Measurements from ENCODE around the gene SPATS2L. TPM values are rescaled to one million over a fixed set of nuclear protein-coding genes. Genes with fewer than 3 reads are reported as not detected.

The SPATS2L gene
- polyA plus RNA-seq, 3 donors, result 126 to 137 (median 136) TPM

DNA sequence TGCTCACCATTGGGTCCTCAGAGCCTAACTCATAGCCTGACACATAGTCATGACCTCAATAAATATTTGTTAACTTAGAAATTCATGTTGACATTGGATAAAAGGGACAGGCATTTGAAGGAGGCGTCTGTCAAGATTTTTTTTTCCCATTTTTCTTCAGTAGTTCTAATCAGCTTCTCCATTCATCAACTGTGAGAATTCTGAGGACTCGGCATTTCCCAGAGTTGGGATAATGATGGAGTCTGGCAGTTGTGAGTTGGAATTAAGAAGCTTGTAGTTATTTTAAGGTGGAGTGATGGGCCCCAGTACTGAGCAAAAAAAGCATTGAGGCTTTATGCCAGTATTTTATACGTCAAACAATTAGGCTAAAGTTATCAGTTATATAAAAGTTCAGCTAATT, 4.6 kb downstream of the SPATS2L start:
- DNase-seq, result no peak

DNA sequence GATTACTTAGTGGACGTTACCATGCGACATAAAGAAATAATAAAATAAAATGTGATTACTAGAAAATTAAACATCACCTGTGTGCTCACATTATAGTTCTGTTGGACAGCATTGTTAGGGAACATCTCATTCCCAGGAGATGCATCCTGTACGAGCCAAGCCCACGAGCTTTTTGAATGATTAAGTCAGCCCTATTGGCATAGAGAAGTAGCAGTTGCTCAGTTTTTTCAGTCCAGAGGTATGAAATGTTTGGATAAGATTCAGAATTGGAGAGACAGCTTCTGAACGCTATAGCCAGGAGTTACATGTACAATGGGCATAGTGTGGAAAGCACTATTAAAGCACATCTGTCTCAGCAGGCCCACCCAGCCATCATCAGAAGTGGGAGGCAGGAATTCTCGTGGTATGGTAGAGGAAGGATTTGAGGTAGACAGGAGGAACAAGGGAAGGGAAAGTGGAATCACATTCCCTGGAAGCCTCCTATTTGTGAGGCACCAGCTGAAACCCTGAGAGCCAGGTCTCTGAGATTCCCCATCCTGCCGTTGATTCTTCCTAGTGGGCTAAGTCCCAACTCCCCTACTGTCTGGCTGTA, 8.6 kb downstream of the SPATS2L start:
- DNase-seq, result no peak

DNA sequence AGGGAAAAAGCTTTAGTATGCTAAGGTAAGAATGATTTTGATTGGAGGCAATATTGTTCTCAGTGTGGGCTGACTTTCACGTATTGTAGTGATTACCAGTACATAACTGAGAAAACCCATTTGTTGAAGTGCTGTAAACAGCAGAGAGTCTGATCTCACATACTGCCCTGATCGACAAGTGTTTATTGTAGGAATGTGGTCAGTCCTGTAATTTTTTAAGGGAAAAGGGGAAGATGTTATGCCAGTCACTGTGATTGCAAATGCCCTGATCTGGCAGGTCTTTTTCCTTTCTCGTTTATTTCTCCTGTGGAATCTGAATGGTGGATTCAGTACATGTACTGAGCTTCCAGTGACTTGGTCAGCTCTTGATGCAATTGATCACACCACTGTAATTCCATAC, 11.5 kb downstream of the SPATS2L start:
- no peak for DNase-seq

DNA sequence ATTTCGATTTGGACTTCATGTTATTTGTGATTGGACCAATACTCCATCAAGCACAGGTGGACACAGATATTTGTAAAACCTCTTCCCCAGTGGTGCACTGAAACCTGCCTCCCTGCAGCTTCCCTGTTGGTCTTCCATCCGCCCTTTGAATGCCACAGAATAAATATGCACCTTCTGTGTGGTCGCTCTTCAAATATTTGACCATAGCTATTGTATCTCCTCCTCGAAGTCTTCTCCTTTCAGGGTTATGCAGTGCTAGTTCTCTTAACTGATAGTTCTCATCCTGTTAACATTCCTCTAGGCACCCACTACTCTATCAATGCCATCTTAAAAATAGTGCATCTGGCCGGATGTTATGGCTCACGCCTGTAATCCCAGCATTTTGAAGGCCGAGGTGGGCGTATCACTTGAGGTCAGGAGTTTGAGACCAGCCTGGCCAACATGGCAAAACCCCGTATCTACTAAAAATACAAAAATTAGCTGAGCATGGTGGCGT, 12.5 kb downstream of the SPATS2L start:
- no peak for DNase-seq

DNA sequence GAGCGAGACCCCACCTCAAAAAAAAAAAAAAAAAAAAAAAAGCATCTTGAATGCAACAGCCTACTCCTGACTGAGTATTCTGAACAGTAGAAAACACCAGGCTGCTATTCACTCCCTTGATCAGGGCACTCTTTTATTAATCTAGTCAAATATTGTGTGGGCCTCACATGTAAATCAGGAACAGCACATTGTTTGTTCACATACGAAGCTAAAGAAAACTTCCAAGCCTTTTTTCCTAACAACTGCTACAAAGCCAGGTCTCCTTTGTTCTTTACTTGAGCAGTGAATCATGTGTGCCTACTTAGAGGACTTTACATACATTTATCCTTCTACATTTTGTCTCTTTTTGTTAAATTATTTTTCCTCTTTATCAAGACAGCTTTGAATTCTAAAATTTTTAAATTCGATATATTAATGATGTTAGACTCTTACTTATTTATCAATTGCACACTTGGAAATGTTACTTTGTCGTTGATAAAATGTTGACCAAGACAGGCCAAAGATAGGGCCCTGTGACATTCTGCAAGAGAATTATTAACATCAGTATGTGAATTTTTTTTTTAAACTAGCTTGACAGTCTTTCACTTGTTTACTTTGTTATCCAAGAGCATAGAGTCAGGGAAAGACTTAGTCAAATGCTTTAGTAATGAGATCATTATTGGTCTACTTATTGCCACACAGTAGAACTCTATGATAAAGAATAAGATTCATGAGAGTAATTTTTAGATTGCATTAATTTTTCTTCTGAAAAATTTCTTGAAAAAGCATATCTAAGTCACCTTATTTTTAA, 13.2 kb downstream of the SPATS2L start:
- no peak for DNase-seq

DNA sequence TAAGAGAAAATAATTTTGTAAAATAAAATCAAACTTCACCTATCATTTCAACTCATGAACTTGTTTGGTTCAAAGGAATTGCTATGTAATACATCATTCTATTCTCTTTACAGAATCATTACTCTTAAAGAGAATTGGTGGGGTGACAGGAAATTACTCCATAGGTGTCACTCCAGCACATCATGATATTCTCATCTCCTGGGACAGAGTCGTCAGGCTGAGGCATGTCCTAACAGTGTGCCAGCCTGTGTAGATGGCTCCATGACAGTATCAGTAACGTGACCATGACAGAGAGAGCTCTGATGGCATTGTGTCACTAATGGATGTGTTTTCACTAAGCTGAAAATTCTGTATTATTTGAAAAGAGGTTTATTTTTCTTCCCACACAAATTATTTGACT, 13.9 kb downstream of the SPATS2L start:
- no peak for DNase-seq

DNA sequence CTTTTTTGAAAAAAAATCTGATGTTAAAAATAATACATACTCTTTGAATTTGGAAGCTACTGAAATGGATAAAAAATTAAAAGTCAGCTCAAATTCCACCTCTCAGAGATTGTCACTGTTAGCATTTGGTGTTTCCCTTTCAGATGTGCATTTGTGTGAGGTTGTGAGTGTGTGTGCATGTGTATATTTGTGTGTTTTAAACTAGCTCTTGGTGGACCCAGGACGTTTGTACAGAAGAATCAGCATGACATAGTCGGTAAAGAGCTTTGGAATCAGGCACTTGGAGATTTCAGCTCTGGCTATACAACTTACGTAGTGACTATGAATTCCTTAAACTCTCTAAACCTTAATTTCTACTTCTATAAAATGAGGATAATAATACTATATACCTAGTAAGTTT, 14.5 kb downstream of the SPATS2L start:
- no peak for DNase-seq

DNA sequence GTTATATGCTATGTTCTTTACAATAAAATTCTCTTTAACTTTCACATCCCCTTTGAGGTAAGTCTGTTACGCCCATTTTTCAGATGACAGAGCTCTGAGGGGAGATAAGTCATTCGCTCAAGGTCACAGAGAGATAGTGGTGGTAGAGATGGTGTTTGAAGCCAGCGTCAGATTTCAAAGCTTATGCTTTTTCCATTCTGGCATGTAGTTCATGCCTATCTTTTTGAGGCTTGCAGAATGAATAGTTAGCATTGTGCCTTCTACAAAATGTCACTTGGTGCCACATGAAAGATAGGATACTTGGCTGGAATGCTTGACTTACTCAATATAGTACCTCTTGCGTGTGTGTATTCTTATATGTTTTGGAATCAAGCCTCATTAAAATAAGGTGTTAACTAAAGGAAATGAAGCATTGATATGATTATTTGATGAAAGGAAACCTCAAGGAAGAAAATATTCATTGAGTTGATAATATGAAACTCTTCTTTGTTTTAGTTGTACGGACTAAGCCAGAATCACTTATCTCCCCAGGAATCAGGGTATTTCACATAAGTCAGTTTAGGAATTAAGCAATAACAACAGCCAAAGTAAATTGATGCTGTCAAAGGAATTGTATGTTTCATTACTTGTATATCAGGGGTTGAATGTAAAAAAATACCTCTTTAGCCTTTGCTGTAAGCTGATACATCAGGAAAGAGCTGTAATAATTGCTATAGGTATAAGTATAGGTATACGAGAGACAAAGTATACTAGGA, 15.5 kb downstream of the SPATS2L start:
- no peak for DNase-seq

DNA sequence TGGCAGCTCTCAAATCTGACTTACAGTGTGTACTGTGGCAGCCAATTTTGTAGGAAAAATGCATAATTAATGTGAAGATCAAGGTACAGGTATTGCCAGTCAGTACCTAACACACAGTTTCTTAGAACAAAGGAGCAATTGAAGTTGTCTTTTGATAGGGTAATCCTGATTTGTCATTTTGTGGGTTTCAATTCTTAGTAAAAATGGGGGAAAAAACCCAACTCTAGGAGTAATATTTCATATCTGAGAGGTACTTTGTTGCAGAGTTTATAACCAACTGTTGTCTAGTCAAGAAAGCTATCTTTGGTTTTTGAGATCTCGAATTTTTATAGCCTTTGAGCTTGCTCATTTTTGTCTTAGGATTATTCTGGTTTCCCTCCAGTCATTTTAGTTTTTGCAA, 16.1 kb downstream of the SPATS2L start:
- no peak for DNase-seq

DNA sequence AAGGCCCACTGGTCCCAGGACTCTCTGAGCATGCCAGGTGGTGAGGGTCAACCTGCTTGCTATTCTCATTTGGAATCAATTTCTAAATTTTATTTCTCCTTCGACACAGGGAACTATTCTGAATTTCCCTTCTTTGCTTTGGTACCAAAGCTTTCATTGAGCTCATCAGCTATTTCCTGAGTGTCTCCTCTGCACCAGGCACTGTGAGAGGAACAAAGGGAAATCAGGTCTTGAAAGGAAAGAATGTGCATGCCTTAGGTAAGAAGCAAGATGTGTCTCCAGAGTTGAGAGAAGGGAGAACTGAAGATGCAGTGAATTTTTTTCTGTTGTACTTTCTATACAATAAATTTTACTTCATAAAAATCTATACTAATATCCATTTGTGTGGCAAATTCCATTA, 17.9 kb downstream of the SPATS2L start:
- DNase-seq, result no peak

DNA sequence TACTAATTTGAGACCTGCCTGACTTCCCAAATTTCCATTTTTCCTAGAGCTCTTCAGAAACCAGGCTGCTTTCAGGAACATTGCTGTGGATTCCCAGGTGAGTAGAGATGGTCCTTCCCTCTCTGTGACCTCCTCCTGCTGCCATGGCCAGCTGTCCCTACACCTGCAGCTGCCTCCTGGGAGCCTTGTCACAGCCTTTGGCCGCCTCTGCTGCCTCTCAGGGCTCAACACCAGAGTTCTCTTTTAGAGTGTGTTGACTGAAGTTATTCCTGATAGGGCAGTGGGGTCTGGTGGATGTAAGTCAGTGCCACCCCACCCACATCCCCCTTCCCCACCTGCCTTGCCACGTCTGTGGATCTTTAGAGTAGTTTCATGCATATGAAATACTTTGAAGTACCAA, 22.9 kb downstream of the SPATS2L start:
- no peak for DNase-seq

DNA sequence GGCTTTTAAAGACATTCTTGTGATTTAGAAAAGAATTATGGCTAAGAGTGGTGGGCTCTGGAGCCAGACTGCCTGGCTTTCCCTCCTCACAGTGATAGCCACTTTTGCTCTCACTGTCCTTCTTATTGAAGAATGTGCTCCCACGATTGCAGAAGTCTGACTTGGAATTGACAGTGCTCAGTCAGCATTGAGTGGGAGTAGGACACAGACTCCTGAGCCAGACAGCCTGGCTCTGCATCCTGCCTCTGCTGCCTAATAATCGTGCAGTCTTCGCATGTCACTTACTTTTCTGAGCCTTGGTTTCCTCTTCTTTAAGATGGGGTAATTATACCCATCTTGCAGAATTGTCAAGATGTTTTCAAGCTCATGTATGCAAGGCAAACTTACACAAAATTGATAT, 23.3 kb downstream of the SPATS2L start:
- DNase-seq, result no peak

DNA sequence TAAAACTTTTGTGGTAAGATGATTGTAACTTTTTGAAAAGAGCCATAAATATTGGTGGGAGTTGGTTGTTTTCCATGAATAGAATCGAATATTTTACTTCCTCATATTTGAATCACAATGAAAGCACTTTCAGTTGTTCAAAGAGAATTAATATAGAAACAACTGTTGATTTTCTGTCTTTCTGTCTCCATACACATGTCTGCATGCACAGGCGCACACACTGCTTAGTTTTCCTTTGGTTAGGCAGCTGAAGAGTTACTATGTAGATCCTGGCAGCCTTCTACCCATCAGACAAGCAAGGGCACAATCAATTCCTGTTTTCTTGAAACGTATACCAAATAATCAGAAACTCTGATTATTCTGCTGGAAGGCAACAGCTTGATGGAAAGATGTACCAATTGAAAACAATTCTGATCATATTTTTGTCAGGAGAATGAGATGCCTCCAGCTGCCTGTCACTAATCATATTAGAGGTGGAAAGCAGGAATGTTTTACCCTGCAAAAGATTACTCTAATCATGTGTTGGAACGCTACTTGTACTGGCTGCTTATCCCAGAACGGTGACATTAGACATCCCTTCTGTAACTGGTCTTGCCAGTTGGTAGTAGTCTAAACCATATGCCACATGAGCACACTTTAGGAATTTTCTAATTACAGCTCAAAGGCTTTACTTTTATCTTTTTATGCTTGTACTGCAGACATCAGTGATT, 24.0 kb downstream of the SPATS2L start:
- no peak for DNase-seq

DNA sequence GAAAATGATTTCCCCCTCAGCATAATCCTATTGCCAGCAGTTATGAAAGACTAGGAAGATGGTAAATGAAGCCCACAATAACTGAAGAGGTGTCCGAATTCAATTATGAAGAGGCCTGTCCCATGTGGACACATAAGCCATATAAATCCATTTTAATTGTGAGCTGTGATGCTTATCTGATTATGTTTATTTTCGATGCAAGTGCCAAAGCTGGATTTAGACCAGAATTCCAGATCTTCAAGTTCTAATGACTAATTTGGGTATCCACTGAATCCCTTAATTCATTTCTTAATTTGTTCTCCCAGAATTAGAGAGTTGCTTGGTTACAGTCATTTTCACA, 24.5 kb downstream of the SPATS2L start:
- DNase-seq, result no peak

DNA sequence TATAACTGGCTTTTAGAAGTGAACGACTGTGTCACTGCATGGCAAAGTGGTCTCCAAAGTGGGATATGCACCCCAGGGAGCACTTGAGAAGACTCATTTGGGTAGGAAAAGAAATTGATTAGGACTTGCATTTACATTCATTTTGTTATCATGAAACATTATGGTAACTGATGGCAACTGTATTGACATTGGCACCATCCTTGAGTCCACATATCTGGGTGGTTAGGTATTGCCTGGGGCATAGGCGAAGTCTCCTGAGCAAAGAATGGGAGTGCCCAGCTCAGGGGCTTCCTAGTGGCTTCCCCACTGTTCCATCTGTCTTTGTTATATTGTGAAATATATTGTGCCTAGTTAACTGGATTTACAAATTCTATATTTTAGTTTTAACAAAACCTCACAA, 29.2 kb downstream of the SPATS2L start:
- DNase-seq, result no peak

DNA sequence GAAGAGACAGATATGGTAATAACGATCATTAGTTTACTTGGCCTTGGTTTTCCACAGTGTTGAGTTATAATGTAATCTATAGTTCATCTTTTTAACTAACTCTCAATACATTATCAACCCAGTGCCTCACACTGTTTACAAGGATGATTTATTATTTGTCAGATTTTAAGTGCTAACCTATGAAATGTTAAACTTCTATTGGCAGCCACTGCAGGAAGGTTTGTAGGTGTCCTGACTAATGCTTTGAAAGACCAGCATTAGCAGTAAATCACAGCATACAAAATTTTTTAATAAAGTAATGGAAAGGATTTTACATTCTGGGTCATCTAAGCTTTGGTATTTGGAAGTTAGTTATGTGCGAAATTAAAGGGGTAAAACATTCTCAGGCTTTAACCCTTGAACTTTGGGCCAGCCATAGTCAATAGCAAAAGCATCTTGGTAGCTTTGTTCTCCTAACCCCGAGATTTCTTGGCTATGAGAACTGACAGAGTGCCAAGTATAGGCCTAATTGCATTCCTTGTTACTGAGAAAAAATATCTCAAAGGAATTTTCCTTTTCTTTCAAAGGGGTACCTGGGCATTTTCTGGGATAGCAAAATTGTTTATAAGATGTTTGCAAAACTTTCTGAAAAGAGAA, 30.6 kb downstream of the SPATS2L start:
- no peak for DNase-seq

DNA sequence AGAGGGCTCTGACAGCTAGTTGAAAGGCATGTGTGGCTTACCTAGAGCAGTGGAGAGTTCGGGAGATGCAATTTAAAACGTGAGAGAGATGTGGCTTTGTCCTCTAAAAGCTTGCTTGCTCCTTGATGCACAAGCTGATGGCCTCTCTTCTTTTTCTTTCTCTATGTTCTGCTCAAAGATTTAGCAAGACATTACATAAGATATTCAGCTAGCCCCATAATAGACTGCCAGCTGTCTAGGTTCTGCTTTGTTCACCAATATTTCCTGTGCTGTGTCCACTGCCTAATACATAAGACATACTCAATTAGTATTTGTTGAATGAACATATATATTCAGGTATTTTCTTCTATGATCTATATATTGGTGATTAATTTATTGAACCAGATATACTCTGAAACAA, 31.1 kb downstream of the SPATS2L start:
- DNase-seq, result no peak

DNA sequence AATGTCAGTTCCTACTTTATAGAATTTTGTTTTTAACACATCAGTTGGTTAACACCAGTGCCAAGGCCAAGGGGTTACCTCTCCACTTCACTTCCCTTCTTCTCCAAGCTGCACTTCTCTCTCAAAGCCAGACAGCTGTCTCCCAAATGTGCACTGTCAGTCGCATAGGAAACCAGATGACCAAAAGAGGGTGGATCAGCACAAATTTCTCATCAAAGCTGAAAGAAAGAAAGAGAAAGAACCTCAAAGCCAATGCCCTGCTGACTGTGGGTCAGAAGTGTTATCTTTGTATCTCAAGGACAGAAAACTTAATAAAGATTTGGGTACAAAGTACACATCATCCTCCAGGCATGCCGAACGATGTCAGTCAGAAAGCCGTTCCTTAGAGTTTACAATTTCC, 32.2 kb downstream of the SPATS2L start:
- DNase-seq, result no peak

DNA sequence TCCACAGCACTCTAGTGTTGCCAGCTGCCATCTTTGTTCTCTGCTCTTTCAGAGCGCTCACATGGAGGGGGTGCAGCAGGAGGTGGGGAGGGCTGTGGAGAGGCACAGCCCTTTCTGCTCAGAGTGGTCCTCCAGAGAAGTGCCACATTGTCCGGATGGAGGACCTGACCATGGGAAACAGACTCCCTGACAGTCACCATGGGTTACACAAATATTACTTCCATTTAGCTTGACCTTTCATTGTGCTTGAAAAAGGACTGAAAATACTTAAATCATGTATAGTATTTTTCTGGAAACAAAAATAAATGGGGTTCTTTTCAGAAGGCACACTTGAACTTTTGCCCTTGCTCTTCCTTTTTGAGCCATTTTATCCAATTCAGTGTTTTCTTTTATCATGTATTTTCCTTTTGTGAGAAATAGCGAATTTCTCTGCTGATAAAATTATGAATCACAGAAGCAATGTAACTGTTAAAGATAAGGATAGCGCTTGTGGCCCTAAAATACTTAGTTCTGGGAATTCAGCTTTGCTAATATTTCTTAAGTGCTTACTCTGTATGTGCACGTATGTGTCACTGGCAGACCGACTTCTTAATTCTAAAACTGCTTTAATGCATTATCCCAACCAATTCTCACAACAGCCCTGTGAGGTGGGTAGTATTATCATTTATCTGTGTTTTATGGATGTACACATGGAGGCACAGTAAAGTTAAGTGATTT, 34.2 kb downstream of the SPATS2L start:
- DNase-seq, result no peak

DNA sequence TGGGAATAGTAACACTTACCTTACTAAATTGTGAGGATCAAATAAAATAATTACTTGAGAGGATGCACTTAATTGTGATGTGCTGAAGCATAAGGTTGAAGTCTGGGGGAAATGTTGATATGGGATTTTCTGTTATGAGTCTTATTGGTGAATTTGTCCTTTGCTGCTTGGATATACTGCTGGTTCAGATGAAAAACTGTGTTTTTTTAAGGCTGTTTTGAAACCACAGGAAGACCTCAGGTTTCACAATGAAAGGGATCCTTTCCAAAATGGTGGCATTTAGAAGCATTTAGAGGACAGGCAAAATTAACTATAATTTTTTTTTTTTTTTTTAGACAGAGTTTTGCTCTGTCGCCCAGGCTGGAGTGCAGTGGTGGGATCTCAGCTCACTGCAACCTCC, 34.9 kb downstream of the SPATS2L start:
- no peak for DNase-seq

DNA sequence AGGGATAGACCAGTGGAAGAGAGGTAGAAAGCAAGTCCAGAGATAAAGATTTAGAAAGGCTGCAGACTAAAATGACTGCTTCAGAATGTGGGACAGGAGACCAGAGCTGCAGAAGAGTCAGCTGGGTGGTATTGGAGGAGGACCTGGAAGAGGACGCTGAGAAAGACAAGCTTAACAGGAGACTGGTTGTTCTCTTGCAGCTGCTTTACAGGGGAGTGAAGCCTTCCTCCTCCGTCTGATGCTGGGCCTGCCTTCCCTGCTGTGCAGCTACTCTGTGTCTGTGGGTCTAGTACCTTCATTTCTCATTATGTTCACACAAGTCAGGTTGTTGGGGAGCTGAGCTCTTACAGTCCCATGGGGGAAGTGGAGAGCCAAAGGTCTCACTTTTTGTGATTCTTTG, 35.7 kb downstream of the SPATS2L start:
- DNase-seq, result no peak
